D721Med (cell line): ENCODE measurements around the gene NT5DC1.

Experiments used
- DNase-seq: peaks from one replicate; pipeline ENCODE4 v3.0.0; 2011; ENCODE audit warnings: low spot score; ENCODE audit not compliant: insufficient read length
- FAIRE-seq: peaks from 2 replicates; lab custom pipeline; 2011; peaks lifted over from hg19 to GRCh38; lab: Jason Lieb, UNC
- CTCF ChIP-seq: IDR thresholded peaks from 2 replicates; pipeline ENCODE4 v1.5.1; 2012; ENCODE audit warnings: mild to moderate bottlenecking, control low read depth; ENCODE audit not compliant: insufficient read depth; ENCODE audit errors: missing control alignments

NT5DC1 gene

DNA sequence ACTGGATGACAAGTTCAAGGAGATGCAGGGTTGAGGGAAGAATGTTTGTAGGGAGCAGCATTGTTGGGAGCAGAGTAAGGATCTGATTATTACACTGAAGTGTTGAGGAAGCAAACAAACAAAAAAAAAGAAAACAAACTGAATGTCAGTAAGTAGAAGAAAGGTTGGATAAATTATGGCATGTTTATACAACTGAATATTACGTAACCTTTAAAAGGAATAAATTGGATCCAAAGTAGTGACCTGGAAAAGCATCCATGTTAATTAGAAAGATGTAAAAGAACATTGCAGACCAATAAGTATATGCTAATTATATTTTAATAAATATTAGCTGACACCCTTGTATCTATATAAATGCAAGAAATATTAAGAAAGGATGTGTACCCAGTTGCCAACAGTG is 191.9 kb downstream of the NT5DC1 start:
- FAIRE-seq (no peak), DNase-seq (no peak)
- no peak for TF ChIP-seq CTCF

DNA sequence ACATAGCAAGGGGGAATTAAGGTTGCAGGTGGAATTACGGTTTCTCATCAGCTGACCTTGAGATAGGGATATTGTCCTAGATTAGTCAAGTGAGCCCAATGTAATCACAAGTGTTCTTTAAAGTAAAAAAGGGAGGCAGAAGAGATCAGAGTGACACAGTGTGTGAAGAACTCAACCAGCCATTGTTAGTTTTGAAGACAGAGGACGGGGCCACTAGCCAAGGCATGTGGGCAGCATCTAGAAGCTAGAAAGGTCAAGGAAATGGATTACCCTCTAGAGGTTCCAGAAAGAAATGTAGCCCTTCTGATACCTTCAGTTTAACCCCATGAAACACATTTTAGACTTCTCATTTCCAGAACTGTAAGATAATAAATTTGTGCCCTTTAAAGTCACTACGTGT is 197.6 kb downstream of the NT5DC1 start:
- no peak for TF ChIP-seq CTCF
- no peak for DNase-seq
- FAIRE-seq: no peak

GRCh38 chr6:116298973-116299372 is 198.3 kb downstream of the NT5DC1 start:
- no peak for TF ChIP-seq CTCF
- DNase-seq (no peak), FAIRE-seq (no peak)
